PC-9 (cell line): ENCODE data around the gene CAMKV.

Source experiments
- EZH2 ChIP-seq: fragments of 200-600 bp; sonication (generic); IDR thresholded peaks from 2 replicates; pipeline ENCODE4 v1.8.0; 2017; ENCODE audit warnings: antibody characterized with exemption, low read depth
- TF ChIP-seq, protein P1 (sequence below): fragments of 200-600 bp; sonication (generic); conservative IDR thresholded peaks from 2 replicates; pipeline ENCODE4 v1.6.1; 2017; ENCODE audit warnings: mixed run types, antibody characterized with exemption, mild to moderate bottlenecking, moderate library complexity

DNA sequence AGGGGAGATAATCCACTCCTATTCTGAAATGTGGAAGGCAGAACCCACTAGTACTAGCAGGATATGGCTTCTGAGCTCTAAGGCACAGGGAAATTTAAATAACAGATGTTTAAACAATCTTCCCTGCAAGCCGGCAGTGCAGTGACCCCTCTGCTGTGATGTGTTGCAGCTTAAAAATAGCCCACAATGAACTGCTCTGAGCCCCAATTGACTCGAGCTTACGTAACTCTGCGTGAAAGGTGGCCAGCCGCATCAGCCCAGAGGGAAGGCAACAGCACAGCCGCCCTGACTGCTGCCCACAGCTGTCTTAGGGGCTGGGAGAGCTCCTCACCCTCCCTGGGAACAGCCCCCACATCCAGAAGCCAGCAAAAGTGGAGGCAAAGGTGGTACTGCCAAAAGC, 12.5 kb upstream of the CAMKV start:
- TF ChIP-seq, protein P1, sequence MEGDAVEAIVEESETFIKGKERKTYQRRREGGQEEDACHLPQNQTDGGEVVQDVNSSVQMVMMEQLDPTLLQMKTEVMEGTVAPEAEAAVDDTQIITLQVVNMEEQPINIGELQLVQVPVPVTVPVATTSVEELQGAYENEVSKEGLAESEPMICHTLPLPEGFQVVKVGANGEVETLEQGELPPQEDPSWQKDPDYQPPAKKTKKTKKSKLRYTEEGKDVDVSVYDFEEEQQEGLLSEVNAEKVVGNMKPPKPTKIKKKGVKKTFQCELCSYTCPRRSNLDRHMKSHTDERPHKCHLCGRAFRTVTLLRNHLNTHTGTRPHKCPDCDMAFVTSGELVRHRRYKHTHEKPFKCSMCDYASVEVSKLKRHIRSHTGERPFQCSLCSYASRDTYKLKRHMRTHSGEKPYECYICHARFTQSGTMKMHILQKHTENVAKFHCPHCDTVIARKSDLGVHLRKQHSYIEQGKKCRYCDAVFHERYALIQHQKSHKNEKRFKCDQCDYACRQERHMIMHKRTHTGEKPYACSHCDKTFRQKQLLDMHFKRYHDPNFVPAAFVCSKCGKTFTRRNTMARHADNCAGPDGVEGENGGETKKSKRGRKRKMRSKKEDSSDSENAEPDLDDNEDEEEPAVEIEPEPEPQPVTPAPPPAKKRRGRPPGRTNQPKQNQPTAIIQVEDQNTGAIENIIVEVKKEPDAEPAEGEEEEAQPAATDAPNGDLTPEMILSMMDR: no peak
- no peak for TF ChIP-seq EZH2
